Measurements from ENCODE around the gene PHF13. TPM values are rescaled to one million over a fixed set of nuclear protein-coding genes. Genes with fewer than 3 reads are reported as not detected.

Gene PHF13
- total RNA-seq, 1 experiment from 2014 or later: 55.8 TPM

DNA sequence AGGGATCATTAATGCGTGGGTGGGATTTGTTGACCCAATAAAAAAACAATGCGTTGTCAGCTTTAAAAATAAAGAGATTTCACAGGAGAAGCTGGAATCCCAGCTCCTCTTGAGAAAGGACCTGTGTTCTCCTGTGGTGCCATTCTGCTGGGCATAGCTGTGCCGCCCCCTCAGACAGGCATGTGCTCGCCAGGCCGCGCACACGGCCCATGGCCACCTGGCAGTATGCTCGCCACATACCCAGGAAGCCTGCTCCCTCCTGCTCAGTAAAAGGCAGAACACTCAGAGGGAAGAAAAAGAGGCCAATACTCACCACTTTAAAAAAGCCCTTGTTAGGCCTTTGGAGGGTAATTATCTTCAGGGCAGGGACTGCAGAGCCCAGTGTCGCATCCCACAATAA is 24.2 kb downstream of the PHF13 start:
- Histone ChIP-seq H4K8ac (replicated peaks; ENCODE audit: insufficient read length, low read depth, low read length) (no peak overlapping the region), H2BK15ac (ENCODE audit: low read depth, low read length) (no peak overlapping the region), H3K23me2 (ENCODE audit: insufficient read length, low read depth, low read length, poor library complexity, severe bottlenecking) (no peaks in the 10 kb centered on the region), H4K5ac (ENCODE audit: insufficient read length, low read depth, low read length) (no peak overlapping the region), H3T11ph (ENCODE audit: low read length) (no peak overlapping the region), H3K27ac (ENCODE audit: insufficient read length, low read depth, low read length) (no peak overlapping the region), H3K14ac (ENCODE audit: insufficient read depth, low read length) (no peak overlapping the region), H2BK5ac (ENCODE audit: insufficient read length, low read length) (no peak overlapping the region), H2BK12ac (ENCODE audit: insufficient read length, low read depth, low read length) (no peak overlapping the region), H3K4ac (ENCODE audit: low read depth, low read length) (no peak overlapping the region), H2AFZ (ENCODE audit: low read length) (no peak overlapping the region), H2AK5ac (ENCODE audit: insufficient read length, low read length) (no peak overlapping the region), H3K4me2 (ENCODE audit: insufficient read depth, insufficient read length, low read length) (no peak overlapping the region), H3K18ac (ENCODE audit: insufficient read length, low read depth, low read length) (no peak overlapping the region), H3K9me3 (ENCODE audit: control insufficient read depth, low read depth, low read length) (no peaks in the 10 kb centered on the region), H3K79me1 (ENCODE audit: insufficient read depth, low read depth, low read length, poor library complexity, severe bottlenecking) (no peaks in the 10 kb centered on the region), H3K79me2 (ENCODE audit: insufficient read depth, low read length) (no peaks in the 10 kb centered on the region), H2BK20ac (ENCODE audit: low read depth, low read length, poor library complexity, severe bottlenecking) (no peak overlapping the region), H4K91ac (ENCODE audit: insufficient read length, low read depth, low read length) (no peak overlapping the region), H2BK120ac (ENCODE audit: low read depth, low read length, poor library complexity, severe bottlenecking) (no peak overlapping the region), H3K4me1 (ENCODE audit: insufficient read depth, low read length) (no peaks in the 10 kb centered on the region), H3K56ac (ENCODE audit: insufficient read length, low read depth, low read length) (no peak overlapping the region), H3K23ac (ENCODE audit: insufficient read length, low read depth, low read length) (no peak overlapping the region), H4K20me1 (ENCODE audit: control insufficient read depth, insufficient read depth, insufficient read length) (no peaks in the 10 kb centered on the region), H3K27me3 (ENCODE audit: insufficient read depth, low read length) (no peaks in the 10 kb centered on the region), H3K9ac (ENCODE audit: extremely low read depth, insufficient read length, low read length) (no peak overlapping the region)
- TF ChIP-seq, protein P1, sequence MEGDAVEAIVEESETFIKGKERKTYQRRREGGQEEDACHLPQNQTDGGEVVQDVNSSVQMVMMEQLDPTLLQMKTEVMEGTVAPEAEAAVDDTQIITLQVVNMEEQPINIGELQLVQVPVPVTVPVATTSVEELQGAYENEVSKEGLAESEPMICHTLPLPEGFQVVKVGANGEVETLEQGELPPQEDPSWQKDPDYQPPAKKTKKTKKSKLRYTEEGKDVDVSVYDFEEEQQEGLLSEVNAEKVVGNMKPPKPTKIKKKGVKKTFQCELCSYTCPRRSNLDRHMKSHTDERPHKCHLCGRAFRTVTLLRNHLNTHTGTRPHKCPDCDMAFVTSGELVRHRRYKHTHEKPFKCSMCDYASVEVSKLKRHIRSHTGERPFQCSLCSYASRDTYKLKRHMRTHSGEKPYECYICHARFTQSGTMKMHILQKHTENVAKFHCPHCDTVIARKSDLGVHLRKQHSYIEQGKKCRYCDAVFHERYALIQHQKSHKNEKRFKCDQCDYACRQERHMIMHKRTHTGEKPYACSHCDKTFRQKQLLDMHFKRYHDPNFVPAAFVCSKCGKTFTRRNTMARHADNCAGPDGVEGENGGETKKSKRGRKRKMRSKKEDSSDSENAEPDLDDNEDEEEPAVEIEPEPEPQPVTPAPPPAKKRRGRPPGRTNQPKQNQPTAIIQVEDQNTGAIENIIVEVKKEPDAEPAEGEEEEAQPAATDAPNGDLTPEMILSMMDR (conservative IDR thresholded peaks at IDR 0.05): peak; percentile 28; the same call in 1 of the 3 replicates
- H3K4me1 Mint-ChIP-seq: no peaks in the 10 kb centered on the region
- H3K27ac Mint-ChIP-seq: no peak overlapping the region
- no peak overlapping the region for H3K4me3 Mint-ChIP-seq
- no peaks in the 10 kb centered on the region for H3K9me3 Mint-ChIP-seq
- no peaks in the 10 kb centered on the region; the same call in 1 of the 2 replicates for H3K27me3 Mint-ChIP-seq (ENCODE audit: low read depth)
- H3K36me3 Mint-ChIP-seq (ENCODE audit: insufficient read depth in 1 of 3, low read depth in 3 of 3): peaks cover 37 to 93% (median 89%) of the 10 kb centered on the region in 3 experiments
- WGBS (ENCODE audit: extremely low coverage, insufficient read length, low lambda C conversion rate): no CpG with 5 or more reads among the region's 9 CpGs
- no peak for DNase-seq
